Brain microvascular endothelial cell (primary cell): ENCODE results near the gene PADI1.

Experiments
- DNase-seq: peaks from one replicate; pipeline ENCODE4 v3.0.0-alpha.2; 2020
- H3K27ac ChIP-seq: fragments of 250-450 bp; sonication (Bioruptor Pico); 2 replicates; pipeline ENCODE4 v1.5.1; 2020; ENCODE audit warnings: mild to moderate bottlenecking, moderate library complexity
- H3K27me3 ChIP-seq: fragments of 250-450 bp; sonication (Bioruptor Pico); replicated peaks from 2 replicates; pipeline ENCODE4 v1.5.1; 2020; ENCODE audit warnings: mild to moderate bottlenecking
- H3K36me3 ChIP-seq: fragments of 250-450 bp; sonication (Bioruptor Pico); replicated peaks from 2 replicates; pipeline ENCODE4 v1.5.1; 2020; ENCODE audit warnings: mild to moderate bottlenecking
- H3K4me3 ChIP-seq: 2 replicates; pipeline ENCODE4 v1.5.1; 2011; ENCODE audit warnings: low read depth, mild to moderate bottlenecking, control low read depth, low read length, moderate library complexity
- in situ Hi-C: cut with HindIII; loops from 2 replicates; pipeline ENCODE4 v1.10.0; 2017; ENCODE audit warnings: low sequenced_read_pairs, low pct_ligation_motif_present
- TF ChIP-seq, protein P1 (sequence below): IDR thresholded peaks from 2 replicates; pipeline ENCODE4 v1.5.1; 2011; ENCODE audit warnings: low read depth, mild to moderate bottlenecking, moderate library complexity, low read length, control low read depth, inconsistent platforms; ENCODE audit errors: missing control alignments

Gene PADI1

DNA sequence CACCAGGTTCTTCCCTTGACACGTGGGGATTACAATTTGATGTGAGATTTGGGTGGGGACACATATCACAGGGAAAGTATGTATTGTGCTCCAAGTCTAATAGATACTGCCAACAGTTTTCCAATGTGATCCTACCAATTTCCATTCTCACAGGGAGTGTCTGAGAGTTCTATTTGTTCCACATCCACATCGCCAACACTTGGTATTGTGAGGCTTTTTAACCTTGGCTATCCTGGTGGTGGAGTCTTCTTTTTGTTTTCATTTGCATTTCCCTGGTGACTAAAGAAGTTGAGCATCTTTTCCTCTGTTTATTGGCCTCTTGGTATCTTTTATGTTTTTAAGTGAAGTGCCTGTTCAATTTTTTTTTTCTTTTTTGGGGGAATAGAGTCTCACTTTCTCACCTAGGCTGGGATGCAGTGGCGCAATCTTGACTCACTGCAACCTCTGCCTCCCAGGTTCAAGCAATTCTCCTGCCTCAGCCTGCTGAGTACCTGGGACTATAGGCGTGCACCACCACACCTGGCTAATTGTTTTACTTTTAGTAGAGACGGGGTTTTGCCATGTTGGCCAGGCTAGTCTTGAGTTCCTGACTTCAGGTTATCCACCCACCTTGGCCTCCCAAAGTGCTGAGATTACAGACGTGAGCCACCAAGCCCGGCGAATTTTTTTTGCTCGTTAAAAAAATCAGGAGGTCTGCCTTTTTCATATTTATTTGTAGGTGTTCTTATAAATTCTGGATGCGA is 15.9 kb upstream of the PADI1 start:
- no peak for DNase-seq
- TF ChIP-seq, protein P1, sequence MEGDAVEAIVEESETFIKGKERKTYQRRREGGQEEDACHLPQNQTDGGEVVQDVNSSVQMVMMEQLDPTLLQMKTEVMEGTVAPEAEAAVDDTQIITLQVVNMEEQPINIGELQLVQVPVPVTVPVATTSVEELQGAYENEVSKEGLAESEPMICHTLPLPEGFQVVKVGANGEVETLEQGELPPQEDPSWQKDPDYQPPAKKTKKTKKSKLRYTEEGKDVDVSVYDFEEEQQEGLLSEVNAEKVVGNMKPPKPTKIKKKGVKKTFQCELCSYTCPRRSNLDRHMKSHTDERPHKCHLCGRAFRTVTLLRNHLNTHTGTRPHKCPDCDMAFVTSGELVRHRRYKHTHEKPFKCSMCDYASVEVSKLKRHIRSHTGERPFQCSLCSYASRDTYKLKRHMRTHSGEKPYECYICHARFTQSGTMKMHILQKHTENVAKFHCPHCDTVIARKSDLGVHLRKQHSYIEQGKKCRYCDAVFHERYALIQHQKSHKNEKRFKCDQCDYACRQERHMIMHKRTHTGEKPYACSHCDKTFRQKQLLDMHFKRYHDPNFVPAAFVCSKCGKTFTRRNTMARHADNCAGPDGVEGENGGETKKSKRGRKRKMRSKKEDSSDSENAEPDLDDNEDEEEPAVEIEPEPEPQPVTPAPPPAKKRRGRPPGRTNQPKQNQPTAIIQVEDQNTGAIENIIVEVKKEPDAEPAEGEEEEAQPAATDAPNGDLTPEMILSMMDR: no peak
- H3K4me3 ChIP-seq: no peak overlapping the region
- peak overlapping the region; percentile 70 for H3K27ac ChIP-seq
- H3K36me3 ChIP-seq: no peaks in the 10 kb centered on the region
- H3K27me3 ChIP-seq: no peaks in the 10 kb centered on the region
- in situ Hi-C loops: no loop called here

DNA sequence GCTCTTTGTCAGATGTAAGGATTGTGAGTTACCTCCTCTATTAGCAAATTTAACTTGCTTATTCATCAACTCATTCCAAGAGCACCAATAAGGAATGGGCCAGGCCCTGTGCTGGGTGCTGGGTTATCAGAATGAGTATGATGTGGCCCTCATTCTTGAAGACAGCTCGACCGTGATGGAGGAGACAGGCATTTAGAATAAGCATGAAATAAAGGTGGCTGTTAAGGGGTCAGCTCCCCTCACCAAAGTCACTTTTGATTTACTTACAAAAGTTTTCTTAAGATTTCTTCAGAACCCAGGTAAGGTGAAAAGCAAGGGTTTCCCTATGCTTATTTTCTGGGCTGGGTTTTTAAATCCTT is 15.3 kb upstream of the PADI1 start:
- DNase-seq: peak; percentile 51
- Histone ChIP-seq H3K36me3 (no peaks in the 10 kb centered on the region), H3K27ac (peak overlapping the region; percentile 70), H3K4me3 (no peak overlapping the region), H3K27me3 (no peaks in the 10 kb centered on the region)
- TF ChIP-seq, protein P1: no peak
- in situ Hi-C loops: no loop called here

DNA sequence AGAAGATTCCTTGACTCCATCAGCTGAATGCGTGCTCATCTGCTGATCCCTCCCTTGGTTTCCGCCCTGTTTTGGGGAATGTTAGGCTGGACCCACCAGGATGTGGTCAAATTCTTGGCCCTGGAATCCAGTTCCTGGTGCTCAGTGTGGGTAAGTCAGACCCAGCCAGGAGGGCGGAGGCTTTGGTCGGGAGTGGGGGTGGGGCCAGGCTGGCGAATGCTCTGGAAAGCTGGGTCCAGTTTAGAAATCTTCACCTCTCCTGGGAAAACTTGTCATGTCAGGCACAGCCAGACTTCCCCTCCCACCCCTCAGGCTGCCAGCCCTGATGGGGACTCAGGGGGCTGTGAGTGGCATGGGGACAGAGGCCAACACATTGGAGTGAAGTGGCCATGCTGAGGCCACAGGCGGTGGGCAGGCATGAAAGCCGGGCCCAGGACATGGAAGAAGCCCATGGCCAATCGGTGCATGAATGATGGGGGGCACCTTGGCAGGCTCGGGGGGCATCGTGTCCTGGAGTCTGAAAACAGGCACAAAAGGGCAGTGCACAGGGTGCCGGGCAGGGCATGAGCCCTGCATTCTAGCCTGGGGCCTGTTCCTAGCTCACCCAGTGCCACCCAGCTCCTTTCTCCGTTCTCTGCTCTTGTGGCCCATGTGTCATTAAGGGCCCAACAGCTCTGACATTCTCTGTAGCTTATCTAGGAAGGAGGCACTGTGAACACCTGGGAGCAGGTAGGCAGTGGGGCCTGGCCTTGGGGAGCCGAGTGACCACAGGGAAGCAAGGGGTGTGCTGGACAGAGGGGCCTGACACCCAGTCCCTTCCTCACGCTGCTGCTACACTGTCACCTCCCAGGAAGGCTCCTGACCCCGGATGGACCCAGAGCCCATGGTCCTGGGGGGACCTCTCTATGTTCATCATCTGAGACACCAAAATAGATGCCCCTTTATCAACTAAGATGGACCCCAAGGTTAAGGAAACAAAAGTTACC is 14.6 kb upstream of the PADI1 start:
- peak; percentile 93 for DNase-seq
- Histone ChIP-seq H3K27me3 (no peaks in the 10 kb centered on the region), H3K36me3 (no peaks in the 10 kb centered on the region), H3K4me3 (no peak overlapping the region), H3K27ac (peak overlapping the region; percentile 70)
- in situ Hi-C loops: no loop called here
- TF ChIP-seq, protein P1: no peak

DNA sequence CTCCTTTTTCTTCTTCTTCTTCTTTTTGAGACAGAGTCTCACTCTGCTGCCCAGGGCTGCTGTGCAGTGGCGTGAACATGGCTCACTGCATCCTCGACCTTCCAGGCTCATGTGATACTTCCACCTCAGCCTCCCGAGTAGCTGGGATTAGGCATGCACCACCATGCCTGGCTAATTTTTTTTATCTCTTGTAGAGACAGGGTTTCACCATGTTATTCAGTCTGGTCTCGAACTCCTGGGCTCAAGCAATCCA is 13.0 kb upstream of the PADI1 start:
- H3K27me3 ChIP-seq: no peaks in the 10 kb centered on the region
- no peaks in the 10 kb centered on the region for H3K36me3 ChIP-seq
- H3K27ac ChIP-seq: no peak overlapping the region
- DNase-seq: no peak
- in situ Hi-C loops: no loop called here
- no peak overlapping the region for H3K4me3 ChIP-seq
- TF ChIP-seq, protein P1: no peak

DNA sequence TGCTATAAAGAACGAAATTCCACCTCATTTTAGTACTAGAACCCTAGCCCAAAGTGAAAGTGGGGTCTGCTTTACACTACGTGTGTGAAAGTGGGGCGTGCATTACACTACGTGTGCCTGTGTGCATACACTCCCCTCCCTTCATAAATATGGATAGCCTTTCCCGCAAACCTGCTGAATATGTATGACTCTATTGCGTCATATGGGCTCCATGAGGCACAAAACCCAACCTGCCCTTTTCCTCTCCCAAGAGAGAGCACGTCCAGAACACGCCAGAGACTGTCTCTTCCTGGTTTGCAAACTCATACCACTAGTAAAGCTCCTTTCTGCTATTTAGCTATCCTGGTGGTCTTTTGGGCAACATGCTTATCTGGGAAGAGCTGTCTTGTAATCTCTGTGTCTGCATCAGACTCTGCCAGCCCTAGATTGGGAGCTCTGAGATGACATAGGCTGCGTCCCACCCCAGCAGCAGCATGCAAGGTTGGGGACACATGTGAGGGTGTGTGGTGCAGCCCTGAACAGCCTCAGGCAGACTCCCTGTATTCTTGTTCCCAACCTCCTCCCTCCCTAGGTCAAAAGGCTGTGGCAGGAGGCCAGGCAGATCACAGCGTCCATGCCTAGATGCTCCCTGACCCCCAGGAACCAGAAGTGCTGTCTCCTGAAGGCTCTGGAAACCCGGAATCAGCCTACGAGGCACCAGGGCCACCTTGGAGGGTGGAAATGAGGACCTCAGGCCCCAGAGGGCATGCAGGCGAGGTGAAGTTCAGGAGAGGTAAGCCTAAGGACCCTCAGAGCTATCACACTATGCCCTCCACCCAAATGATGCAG is 12.3 kb upstream of the PADI1 start:
- Histone ChIP-seq H3K27ac (no peak overlapping the region), H3K27me3 (no peaks in the 10 kb centered on the region), H3K36me3 (no peaks in the 10 kb centered on the region), H3K4me3 (no peak overlapping the region)
- in situ Hi-C loops: no loop called here
- TF ChIP-seq, protein P1: no peak
- DNase-seq: no peak
